Epidermal melanocyte (primary cell): ENCODE results near the gene ADAMTSL4.
A peak's percentile ranks its signal among the peaks of the same experiment; 100 is the strongest.

ENCODE experiments used
- DNase-seq: peaks from one replicate; pipeline ENCODE4 v3.0.0; 2011; ENCODE audit warnings: low spot score; ENCODE audit not compliant: insufficient read length

ADAMTSL4 gene

GRCh38 chr1:150548632-150549495 is at the start of gene ADAMTSL4:
TSS of gene ADAMTSL4 (plus strand) at chr1:150549408. CDS start at chr1:150552289, 2,881 bp downstream.
- peak; percentile 74 for DNase-seq

- no peak for DNase-seq
Observed at GRCh38 chr1:150505431-150505830, 43.8 kb upstream of the ADAMTSL4 start.

- DNase-seq: peak; percentile 89
Observed at GRCh38 chr1:150507912-150508864, 41.0 kb upstream of the ADAMTSL4 start, which contains the start of gene ECM1. TSS of gene ECM1 (plus strand) at chr1:150508109. CDS start at chr1:150508210, 101 bp downstream.

GRCh38 chr1:150508982-150509381 is 40.2 kb upstream of the ADAMTSL4 start:
- no peak for DNase-seq

GRCh38 chr1:150511551-150511950 is 37.7 kb upstream of the ADAMTSL4 start:
- no peak for DNase-seq

GRCh38 chr1:150511985-150512660 is 37.1 kb upstream of the ADAMTSL4 start:
- no peak for DNase-seq

- no peak for DNase-seq
Observed at GRCh38 chr1:150512846-150513245, 36.4 kb upstream of the ADAMTSL4 start.

GRCh38 chr1:150513351-150513791 is 35.8 kb upstream of the ADAMTSL4 start:
- no peak for DNase-seq

GRCh38 chr1:150514260-150514659 is 34.9 kb upstream of the ADAMTSL4 start:
- no peak for DNase-seq

GRCh38 chr1:150514913-150515327 is 34.3 kb upstream of the ADAMTSL4 start:
- no peak for DNase-seq

GRCh38 chr1:150515328-150516049 is 33.7 kb upstream of the ADAMTSL4 start, which contains the start of gene FALEC:
TSS of gene FALEC (plus strand) at chr1:150515752.
- DNase-seq: peak; percentile 89

- no peak for DNase-seq
Observed at GRCh38 chr1:150516050-150516591, 33.1 kb upstream of the ADAMTSL4 start.

GRCh38 chr1:150516616-150517015 is 32.6 kb upstream of the ADAMTSL4 start:
- DNase-seq: no peak

- DNase-seq: no peak
Observed at GRCh38 chr1:150521196-150521968, 27.8 kb upstream of the ADAMTSL4 start.

- no peak for DNase-seq
Observed at GRCh38 chr1:150525348-150525747, 23.9 kb upstream of the ADAMTSL4 start.

- no peak for DNase-seq
Observed at GRCh38 chr1:150528196-150528595, 21.0 kb upstream of the ADAMTSL4 start.

- no peak for DNase-seq
Observed at GRCh38 chr1:150529017-150529416, 20.2 kb upstream of the ADAMTSL4 start.

GRCh38 chr1:150530491-150531159 is 18.6 kb upstream of the ADAMTSL4 start:
- no peak for DNase-seq

GRCh38 chr1:150532860-150533259 is 16.3 kb upstream of the ADAMTSL4 start:
- no peak for DNase-seq
